OCI-LY3 (cell line): ENCODE data around the gene EPC2.

ENCODE experiments used
- EZH2phosphoT487 ChIP-seq: fragments of 200-600 bp; shearing (Covaris generic); IDR thresholded peaks from 2 replicates; pipeline ENCODE4 v1.6.1; 2018; ENCODE audit warnings: antibody characterized with exemption, mixed run types, low read depth
- TF ChIP-seq, protein P1 (sequence below): fragments of 200-600, 300-600 bp; sonication (generic); IDR thresholded peaks from 2 replicates; pipeline ENCODE4 v1.5.1; 2014; ENCODE audit warnings: antibody characterized with exemption, low read length, low read depth

DNA sequence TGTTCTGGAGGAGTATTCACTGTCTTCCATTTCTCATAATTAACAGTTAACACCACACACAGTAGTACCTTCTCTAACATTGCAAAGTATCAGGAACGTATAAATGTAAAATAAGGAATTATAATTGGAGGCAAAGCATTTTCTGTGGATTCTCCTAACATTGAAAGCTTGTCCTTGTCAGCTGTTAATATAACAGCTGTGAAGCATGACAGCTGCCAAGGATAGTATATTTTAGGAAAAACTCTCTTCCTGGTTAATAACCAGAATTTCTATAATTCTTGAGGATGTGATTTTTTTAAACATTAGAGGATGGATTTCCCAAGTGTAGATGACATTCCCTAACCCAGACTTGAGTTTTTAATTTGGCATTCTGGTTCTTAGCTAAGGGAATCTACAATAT, 110.3 kb downstream of the EPC2 start:
- TF ChIP-seq, protein P1, sequence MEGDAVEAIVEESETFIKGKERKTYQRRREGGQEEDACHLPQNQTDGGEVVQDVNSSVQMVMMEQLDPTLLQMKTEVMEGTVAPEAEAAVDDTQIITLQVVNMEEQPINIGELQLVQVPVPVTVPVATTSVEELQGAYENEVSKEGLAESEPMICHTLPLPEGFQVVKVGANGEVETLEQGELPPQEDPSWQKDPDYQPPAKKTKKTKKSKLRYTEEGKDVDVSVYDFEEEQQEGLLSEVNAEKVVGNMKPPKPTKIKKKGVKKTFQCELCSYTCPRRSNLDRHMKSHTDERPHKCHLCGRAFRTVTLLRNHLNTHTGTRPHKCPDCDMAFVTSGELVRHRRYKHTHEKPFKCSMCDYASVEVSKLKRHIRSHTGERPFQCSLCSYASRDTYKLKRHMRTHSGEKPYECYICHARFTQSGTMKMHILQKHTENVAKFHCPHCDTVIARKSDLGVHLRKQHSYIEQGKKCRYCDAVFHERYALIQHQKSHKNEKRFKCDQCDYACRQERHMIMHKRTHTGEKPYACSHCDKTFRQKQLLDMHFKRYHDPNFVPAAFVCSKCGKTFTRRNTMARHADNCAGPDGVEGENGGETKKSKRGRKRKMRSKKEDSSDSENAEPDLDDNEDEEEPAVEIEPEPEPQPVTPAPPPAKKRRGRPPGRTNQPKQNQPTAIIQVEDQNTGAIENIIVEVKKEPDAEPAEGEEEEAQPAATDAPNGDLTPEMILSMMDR, result no peak
- no peak for TF ChIP-seq EZH2phosphoT487
